ENCODE measurements around the gene RPL19. TPM values are rescaled to one million over a fixed set of nuclear protein-coding genes. Genes with fewer than 3 reads are reported as not detected.

RPL19 gene
- total RNA-seq, 1 donor, result 2,108 TPM

GRCh38 chr17:39155654-39156053 lies 44.4 kb upstream of the RPL19 start:
- TF ChIP-seq CTCF (IDR thresholded peaks at IDR 0.05; ENCODE audit: insufficient read depth, low read length), result no peak
- DNase-seq (ENCODE audit: low read depth), result no peak
- H3K4me3 ChIP-seq (ENCODE audit: low read depth, low read length), result no peak overlapping the region

DNA sequence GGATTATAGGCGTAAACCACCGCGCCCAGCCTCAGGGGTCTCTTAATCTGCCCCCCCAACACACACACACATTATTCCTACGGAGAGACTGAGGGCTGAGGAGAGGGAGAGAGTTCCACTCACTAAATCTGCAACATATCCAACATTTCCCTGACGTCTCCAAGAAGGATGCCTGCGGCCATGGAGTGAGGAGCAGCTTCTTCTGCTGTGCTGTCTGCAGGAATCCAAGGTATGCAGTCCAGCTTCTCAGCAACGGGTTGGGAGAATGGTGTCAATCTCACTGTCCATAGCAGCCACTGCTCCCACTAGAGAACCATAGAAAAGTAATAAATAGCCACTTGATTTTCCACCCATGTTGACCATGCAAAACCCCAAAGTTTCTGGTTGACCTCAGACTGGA lies 43.6 kb upstream of the RPL19 start:
- no peak overlapping the region for H3K4me3 ChIP-seq (ENCODE audit: low read depth, low read length)
- no peak for TF ChIP-seq CTCF (IDR thresholded peaks at IDR 0.05; ENCODE audit: insufficient read depth, low read length)
- DNase-seq (ENCODE audit: low read depth), result no peak

DNA sequence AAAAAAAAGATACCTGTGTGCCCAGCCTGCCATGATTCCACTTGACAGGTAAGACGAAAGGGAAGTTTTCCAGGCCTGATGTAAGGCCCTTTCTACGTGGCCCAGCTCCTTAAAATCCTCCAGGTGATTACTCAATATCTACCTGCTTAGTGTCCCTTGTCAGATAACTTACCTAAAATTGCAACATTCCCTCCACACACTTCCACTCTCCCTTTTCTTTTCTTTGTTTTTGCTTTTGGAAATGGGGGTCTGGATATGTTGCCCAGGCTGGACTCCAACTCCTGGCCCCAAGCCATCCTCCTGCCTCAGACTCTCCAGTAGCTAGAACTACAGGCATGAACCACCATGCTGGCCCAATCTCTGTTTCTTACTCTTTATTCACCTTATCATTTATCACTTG lies 41.5 kb upstream of the RPL19 start:
- DNase-seq (ENCODE audit: low read depth), result no peak
- no peak for TF ChIP-seq CTCF (IDR thresholded peaks at IDR 0.05; ENCODE audit: insufficient read depth, low read length)
- H3K4me3 ChIP-seq (ENCODE audit: low read depth, low read length), result no peak overlapping the region

- no peak for DNase-seq (ENCODE audit: low read depth)
- no peak for TF ChIP-seq CTCF (IDR thresholded peaks at IDR 0.05; ENCODE audit: insufficient read depth, low read length)
- no peak overlapping the region for H3K4me3 ChIP-seq (ENCODE audit: low read depth, low read length)
These were observed 38.1 kb upstream of the RPL19 start for GRCh38 chr17:39161962-39162361.

DNA sequence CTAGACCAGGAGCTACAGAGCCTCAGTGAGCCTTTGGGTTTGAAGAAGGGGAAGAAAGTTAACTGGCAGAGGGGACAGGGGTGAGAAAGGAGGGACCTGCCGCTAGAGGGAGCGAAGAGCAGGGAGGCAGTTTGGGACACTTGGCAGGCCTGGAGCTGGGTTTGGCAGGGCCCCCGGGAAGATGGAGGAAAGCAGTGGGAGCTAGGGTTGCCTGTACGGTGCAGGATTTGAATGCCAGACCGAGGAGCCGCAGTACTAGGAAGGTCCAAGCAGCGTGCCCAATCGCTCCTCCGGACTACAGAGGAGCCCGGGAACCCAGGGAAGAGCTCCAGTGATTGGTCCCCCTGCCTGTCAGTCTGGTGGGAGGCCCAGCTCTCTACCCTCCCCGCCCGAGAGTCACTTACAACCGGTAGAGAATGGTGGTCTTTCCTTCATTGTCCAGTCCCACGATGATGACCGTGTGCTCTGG lies 35.4 kb upstream of the RPL19 start:
- DNase-seq (ENCODE audit: low read depth), result peak; percentile 90
- TF ChIP-seq CTCF (IDR thresholded peaks at IDR 0.05; ENCODE audit: insufficient read depth, low read length), result peak; percentile 91
- peak overlapping the region; percentile 53 for H3K4me3 ChIP-seq (ENCODE audit: low read depth, low read length)

DNA sequence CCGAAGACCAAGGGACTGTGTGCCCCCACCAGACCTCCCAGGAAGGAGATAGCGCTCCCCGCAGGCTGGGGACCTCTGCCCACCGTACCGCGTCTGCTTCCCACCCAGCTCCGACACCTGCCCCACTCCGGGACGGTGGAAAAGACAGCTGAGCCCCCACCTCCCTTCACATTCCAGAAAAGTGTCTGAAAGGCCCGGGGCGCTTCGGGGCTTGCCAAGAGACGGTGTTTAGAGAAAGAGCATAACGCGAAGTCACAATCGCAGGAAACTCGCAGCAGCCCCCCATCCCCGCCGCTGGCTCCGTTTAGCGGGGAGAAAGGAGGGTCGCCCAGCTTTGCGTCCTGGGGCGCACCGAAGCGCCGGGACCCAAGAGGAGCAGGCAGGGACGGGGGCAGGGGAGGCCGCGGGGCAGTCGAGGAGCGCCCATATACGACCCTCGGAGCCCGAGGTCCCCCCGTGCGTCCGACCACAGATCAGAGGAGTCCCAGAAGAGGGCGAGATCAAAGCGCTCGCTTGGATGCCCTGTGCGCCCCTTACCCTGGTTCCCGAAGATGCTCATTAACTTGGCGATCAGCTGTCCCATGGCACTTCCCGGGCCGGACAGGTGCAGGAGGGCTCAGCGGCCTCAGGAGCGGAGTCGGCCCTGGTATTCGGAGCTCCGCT lies 34.8 kb upstream of the RPL19 start:
- no peak for DNase-seq (ENCODE audit: low read depth)
- no peak for TF ChIP-seq CTCF (IDR thresholded peaks at IDR 0.05; ENCODE audit: insufficient read depth, low read length)
- H3K4me3 ChIP-seq (ENCODE audit: low read depth, low read length), result peak overlapping the region; percentile 53

GRCh38 chr17:39165841-39166349 lies 34.2 kb upstream of the RPL19 start, which contains the start of gene ARL5C:
Gene ARL5C (minus strand): TSS chr17:39166161. CDS start chr17:39165760, 401 bp downstream.
- no peak for DNase-seq (ENCODE audit: low read depth)
- peak within 1 kb of the TSS; percentile 53 for H3K4me3 ChIP-seq (ENCODE audit: low read depth, low read length)
- no peak for TF ChIP-seq CTCF (IDR thresholded peaks at IDR 0.05; ENCODE audit: insufficient read depth, low read length)
